Activated naive CD8-positive, alpha-beta T cell treated with anti-CD3 and anti-CD28 coated beads for 36 hours (primary cell): ENCODE results near the gene ZFAND3. TPM values are rescaled to one million over a fixed set of nuclear protein-coding genes. Genes with fewer than 3 reads are reported as not detected.

ENCODE experiments used
- DNase-seq: peaks from one replicate; pipeline ENCODE4 v3.0.0; 2021
- H3K27ac Mint-ChIP-seq: one replicate; pipeline ENCODE4 v1.8.0; 2022; ENCODE audit warnings: mild to moderate bottlenecking, moderate library complexity, mixed read lengths
- H3K27me3 Mint-ChIP-seq: one replicate; pipeline ENCODE4 v1.8.0; 2022; ENCODE audit warnings: mild to moderate bottlenecking, mixed read lengths
- H3K36me3 Mint-ChIP-seq: one replicate; pipeline ENCODE4 v1.8.0; 2021; ENCODE audit warnings: mild to moderate bottlenecking, mixed read lengths
- H3K4me1 Mint-ChIP-seq: one replicate; pipeline ENCODE4 v1.8.0; 2021; ENCODE audit warnings: mixed read lengths
- H3K4me3 Mint-ChIP-seq: one replicate; pipeline ENCODE4 v1.8.0; 2022; ENCODE audit warnings: mild to moderate bottlenecking, moderate library complexity, mixed read lengths
- H3K9me3 Mint-ChIP-seq: one replicate; pipeline ENCODE4 v1.8.0; 2022; ENCODE audit warnings: mixed read lengths
- total RNA-seq, 2 experiments: library from RNA; stranded (reverse); gene quantifications; one replicate each; pipeline ENCODE4 v1.2.3, GENCODE V29; 2021

ZFAND3 gene
- total RNA-seq, 2 experiments from 2014 or later: 36.3 to 38.5 TPM

DNA sequence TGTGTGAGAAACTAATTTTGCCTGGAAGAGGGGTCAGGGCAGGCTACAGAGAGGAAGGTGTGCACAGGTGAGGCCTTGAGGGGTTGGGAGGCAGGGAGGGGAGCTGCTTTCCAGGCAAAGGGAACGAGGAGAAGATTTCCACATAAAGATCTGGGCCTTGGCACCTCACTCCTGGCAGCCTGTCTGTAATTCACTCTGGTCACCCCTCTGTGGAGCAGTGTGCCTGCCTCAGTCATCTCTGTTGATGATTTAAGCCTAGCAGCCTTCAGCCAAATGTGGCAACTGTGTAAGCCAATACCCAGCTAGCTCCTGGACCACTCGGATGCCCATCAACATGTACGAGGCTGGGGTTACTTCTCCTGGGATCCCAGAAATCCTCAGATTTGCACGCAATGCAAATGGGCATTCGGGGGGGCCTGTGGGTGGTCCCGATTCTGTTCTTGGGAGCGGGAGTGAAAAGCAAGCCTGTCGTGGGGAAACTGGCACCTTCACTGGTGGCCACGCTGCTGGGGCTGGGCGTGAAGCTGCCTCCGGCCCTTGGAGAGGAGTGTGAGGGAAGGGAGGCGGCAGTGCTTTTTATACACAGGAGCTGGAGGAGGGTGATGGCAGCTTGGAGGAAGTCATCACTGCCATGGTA, 360.4 kb downstream of the ZFAND3 start:
- DNase-seq: no peak
- Mint-ChIP-seq H3K27me3 (no peaks in the 10 kb centered on the region), H3K36me3 (no peaks in the 10 kb centered on the region), H3K9me3 (no peaks in the 10 kb centered on the region), H3K27ac (no peak overlapping the region), H3K4me3 (no peak overlapping the region), H3K4me1 (no peaks in the 10 kb centered on the region)

DNA sequence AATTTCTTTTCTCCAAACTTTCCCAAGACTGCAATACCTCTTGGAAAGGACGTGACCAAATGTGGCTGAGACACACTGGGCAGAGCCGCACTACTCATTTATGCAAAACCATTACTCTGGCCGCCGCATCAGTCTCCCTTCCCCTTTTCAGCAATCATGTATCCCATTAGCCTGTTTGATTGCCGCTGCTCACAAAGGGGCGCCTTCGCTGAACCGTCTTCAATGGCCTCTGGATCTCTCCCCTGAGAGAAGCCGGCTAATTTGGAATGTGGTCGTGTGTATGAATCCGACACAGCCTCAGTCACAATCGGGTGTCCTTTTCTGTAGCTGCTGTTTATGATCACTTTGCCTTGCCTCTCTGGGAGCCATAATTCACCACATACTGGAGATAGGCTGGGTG, 361.1 kb downstream of the ZFAND3 start:
- Mint-ChIP-seq H3K4me3 (no peak overlapping the region), H3K27ac (no peak overlapping the region), H3K9me3 (no peaks in the 10 kb centered on the region), H3K4me1 (no peaks in the 10 kb centered on the region), H3K27me3 (no peaks in the 10 kb centered on the region), H3K36me3 (no peaks in the 10 kb centered on the region)
- no peak for DNase-seq

DNA sequence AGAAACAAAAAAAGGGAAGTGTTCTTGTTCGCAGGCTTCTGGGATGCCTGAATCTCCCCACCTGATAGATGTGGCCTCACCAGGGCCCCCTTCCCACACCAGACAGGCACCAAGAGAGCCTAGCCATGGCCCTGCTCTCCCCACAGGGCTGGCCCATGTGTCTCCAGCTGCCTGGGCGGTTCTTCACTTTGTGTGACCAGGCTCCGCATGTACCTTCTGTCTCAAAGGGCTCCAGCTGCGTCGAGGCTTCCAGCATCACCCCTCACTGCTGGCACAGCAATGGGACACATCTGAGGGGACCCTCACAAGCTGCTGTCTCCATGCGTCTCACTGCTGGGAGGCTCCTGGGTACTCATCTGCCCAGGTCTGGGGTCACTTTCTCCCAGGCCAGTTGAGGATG, 362.9 kb downstream of the ZFAND3 start:
- DNase-seq: no peak
- Mint-ChIP-seq H3K9me3 (no peaks in the 10 kb centered on the region), H3K4me3 (no peak overlapping the region), H3K36me3 (no peaks in the 10 kb centered on the region), H3K27me3 (no peaks in the 10 kb centered on the region), H3K27ac (no peak overlapping the region), H3K4me1 (no peaks in the 10 kb centered on the region)

DNA sequence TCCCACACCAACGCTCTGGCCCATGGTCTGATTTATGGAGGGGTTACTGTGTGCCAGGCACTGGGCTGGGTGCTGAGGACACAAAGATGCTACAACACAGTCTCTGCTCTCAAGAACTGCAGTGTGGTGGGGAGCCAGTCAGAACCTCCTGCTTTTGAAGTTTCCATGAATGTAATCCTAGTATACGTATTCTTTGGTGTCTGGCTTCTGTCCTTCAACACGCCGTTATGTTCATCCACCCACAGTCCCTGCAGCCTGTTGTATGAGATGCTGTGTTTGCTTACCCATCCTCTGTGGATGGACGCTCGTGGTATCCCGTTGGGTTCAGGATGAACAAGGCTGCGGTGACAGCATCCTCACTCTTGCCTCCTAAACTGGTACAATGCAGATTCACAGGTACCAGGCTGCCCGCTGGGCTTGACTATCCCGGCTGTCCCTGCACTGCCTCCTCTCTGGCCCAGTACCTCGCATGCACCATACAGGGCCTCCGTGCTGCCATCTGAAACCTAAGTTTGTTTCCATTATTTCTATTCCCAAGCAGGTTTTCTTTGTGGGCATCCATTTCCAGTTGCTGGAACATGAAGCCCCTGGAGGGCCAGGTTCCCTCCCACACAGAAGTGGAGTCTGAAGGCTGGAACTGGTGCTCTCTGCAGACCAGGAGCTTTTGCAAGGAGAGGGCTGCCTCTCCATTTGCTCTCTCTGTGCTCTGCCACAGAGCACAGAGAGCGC, 364.5 kb downstream of the ZFAND3 start:
- Mint-ChIP-seq H3K4me3 (no peak overlapping the region), H3K9me3 (no peaks in the 10 kb centered on the region), H3K27me3 (no peaks in the 10 kb centered on the region), H3K27ac (no peak overlapping the region), H3K36me3 (no peaks in the 10 kb centered on the region), H3K4me1 (no peaks in the 10 kb centered on the region)
- DNase-seq: no peak

DNA sequence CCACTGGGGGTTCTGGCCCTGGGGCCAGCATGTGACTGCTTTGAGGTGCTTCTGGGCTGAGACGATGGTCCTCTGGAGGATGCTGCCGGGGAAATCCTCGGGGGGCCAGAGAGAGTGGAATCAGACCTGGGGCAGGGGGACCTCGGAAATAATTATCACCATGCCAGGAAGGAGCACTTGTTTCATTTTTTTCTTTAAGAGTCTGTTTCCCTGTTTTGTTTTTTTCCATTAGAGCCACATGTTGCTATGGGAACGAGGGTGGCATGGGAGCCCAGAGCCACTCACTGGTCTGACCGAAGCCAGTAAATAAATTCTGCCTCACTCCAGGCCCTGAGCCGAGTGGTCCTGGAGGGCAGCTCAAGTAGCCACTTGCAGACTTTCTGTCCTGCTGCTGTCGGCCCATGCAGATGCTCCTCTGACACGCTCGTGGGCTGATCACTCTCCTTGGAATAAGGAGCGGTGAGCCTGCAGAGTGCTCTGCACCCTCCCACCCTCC, 365.1 kb downstream of the ZFAND3 start:
- H3K36me3 Mint-ChIP-seq: no peaks in the 10 kb centered on the region
- no peak for DNase-seq

DNA sequence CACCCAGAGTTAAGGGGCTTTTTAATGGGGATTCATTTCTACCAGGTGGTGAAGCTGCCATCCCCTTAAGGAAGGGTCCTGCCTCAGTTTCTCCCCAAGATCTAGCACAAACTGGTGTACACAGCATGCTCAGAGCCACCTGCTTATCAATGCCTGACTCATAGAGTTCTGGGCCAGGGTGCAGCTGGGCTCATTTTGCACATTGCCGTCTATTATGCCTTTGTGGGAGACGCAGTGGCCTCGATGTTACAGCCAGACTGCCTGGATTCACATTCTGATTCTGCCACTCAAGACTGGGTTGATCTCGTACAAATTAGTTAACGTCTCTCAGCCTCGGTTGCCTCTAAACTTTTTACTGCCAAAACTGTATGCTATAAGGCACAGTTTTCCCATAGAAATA, 365.7 kb downstream of the ZFAND3 start:
- H3K27ac Mint-ChIP-seq: no peak overlapping the region
- H3K27me3 Mint-ChIP-seq: no peaks in the 10 kb centered on the region
- no peak overlapping the region for H3K4me3 Mint-ChIP-seq
- H3K4me1 Mint-ChIP-seq: no peaks in the 10 kb centered on the region
- H3K36me3 Mint-ChIP-seq: no peaks in the 10 kb centered on the region
- no peak for DNase-seq
- no peaks in the 10 kb centered on the region for H3K9me3 Mint-ChIP-seq

More for the DNA sequence above, 365.1 kb downstream of the ZFAND3 start:
- Mint-ChIP-seq H3K27ac (no peak overlapping the region), H3K4me1 (no peaks in the 10 kb centered on the region), H3K4me3 (no peak overlapping the region), H3K27me3 (no peaks in the 10 kb centered on the region), H3K9me3 (no peaks in the 10 kb centered on the region)

DNA sequence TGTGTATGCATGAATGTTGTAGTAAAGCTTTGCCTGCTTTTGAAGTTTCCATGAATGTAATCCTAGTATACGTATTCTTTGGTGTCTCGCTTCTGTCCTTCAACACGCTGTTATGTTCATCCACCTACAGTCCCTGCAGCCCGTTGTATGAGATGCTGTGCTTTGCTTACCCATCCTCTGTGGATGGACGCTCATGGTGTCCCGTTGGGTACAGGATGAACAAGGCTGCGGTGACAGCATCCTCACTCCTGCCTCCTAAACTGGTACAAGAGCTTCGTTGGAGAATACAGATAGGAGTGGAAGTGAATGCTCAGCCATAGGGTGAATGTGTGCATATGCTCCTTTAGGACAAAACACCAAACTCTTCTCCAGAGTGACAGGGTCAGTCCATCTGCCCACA, 366.2 kb downstream of the ZFAND3 start:
- no peak for DNase-seq
- Mint-ChIP-seq H3K27me3 (no peaks in the 10 kb centered on the region), H3K36me3 (no peaks in the 10 kb centered on the region), H3K9me3 (no peaks in the 10 kb centered on the region), H3K4me1 (no peaks in the 10 kb centered on the region), H3K27ac (no peak overlapping the region), H3K4me3 (no peak overlapping the region)

DNA sequence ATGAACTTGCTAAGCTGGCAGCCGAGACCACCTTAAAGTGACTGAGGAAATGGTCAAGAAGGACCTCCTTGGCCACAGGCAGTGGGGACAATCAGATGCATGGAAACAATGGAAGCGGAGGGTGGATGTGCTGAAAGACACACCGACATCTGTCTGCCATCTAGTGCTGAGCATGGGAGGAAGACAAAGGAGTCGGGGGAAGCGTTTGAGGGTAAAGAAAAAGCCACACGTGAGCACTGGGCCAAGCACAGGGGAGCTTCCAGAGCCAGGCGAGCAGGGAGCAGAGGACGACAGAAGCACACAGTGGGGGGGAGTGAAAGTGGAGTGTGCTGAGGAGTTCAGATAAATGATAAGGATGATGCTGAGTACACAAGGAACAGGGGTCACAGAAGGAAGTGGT, 367.8 kb downstream of the ZFAND3 start:
- Mint-ChIP-seq H3K27ac (no peak overlapping the region), H3K36me3 (no peaks in the 10 kb centered on the region), H3K4me1 (no peaks in the 10 kb centered on the region), H3K27me3 (no peaks in the 10 kb centered on the region), H3K4me3 (no peak overlapping the region), H3K9me3 (no peaks in the 10 kb centered on the region)
- no peak for DNase-seq

DNA sequence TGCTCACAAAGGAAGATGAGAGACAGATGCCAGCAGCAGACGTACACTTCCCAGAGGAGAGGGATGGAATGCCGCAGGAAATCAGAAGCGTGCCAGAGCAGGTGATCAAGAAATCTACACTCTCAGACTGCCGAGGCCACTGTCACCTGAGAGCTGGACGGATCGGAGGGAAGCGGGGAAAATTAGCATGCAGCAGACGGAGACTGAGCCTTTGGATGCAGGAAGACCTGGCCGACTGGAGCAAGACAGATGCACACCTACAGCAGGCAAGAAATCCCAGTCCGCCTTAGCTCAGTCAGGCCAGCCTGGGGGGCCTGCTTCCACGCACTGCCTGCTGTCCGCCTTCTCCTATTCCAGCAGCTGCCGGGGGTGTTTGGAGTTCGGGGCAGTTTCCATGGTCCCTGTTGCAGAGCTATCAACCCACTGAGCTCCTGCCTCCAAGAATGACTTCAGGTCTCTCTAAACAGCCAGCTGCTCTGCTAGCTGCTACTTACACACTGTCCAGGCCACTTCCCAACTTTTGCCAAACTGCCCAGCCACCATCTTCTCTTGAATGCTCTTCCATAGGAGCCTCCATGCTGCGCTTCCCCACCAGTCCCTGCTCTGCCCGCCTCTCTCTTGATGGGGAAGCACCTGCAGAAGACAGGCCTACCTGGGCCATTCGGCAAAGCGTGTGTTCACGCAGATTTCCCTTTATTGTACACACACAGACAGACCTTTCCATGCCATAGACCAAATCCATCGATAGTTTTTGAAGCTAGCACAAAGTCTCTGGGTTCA, 368.5 kb downstream of the ZFAND3 start:
- Mint-ChIP-seq H3K4me1 (no peaks in the 10 kb centered on the region), H3K36me3 (no peaks in the 10 kb centered on the region), H3K27ac (no peak overlapping the region), H3K4me3 (no peak overlapping the region), H3K9me3 (no peaks in the 10 kb centered on the region), H3K27me3 (no peaks in the 10 kb centered on the region)
- DNase-seq: no peak

DNA sequence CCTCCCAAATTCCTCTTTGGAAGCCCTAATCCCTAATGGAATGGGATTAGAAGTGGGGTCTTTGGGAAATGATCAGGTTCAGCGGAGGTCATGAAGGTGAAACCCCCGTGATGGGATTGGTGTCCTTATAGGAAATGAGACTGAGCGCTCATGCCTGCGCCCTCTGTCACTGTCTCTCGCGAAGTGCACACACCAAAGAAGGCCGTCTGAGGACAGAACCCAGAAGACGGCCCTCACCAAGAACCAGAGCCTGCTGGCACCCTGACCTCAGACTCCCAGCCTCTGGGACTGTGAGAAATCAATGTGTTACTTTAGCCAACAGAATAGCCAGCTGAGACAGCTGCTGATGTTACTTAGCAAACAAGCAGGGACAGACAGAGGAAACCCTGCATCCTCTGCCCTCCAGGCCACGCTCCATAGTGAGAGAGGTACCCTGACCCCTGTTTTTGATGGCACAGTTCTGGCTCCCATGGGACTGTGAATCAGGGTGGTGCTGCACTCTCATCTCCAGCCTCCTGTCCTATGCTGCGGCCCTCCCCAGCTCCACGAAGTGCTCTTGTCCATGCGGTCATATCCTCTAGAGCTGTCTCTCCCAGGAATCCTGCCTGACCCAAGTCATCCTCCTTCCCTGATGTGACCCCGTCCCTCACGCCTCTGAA, 369.3 kb downstream of the ZFAND3 start:
- H3K27ac Mint-ChIP-seq: no peak overlapping the region
- H3K4me1 Mint-ChIP-seq: no peaks in the 10 kb centered on the region
- H3K27me3 Mint-ChIP-seq: no peaks in the 10 kb centered on the region
- H3K36me3 Mint-ChIP-seq: no peaks in the 10 kb centered on the region
- no peak overlapping the region for H3K4me3 Mint-ChIP-seq
- no peak for DNase-seq
- H3K9me3 Mint-ChIP-seq: no peaks in the 10 kb centered on the region

DNA sequence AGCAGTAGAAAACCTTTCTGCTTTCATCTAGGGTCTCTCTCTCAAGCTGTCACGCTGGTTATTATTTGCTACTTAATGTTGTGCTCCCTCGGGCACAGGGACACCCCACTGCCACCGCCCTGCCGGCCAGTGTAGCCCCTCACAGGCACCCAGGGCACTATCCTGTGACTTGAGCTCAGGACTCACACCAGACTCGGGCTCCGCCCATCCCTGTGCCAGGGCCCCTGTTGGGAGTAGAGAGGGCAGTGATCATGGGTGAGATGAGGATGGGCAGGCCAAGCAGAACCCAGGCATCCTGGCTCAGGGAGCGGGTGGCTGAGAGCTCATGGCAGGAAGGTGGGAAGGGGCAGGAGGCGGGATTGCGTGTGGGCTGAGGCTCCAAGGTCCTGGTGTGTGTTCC, 371.9 kb downstream of the ZFAND3 start:
- no peaks in the 10 kb centered on the region for H3K4me1 Mint-ChIP-seq
- H3K27ac Mint-ChIP-seq: no peak overlapping the region
- no peak for DNase-seq
- H3K27me3 Mint-ChIP-seq: no peaks in the 10 kb centered on the region
- H3K4me3 Mint-ChIP-seq: no peak overlapping the region
- H3K9me3 Mint-ChIP-seq: no peaks in the 10 kb centered on the region
- H3K36me3 Mint-ChIP-seq: no peaks in the 10 kb centered on the region

DNA sequence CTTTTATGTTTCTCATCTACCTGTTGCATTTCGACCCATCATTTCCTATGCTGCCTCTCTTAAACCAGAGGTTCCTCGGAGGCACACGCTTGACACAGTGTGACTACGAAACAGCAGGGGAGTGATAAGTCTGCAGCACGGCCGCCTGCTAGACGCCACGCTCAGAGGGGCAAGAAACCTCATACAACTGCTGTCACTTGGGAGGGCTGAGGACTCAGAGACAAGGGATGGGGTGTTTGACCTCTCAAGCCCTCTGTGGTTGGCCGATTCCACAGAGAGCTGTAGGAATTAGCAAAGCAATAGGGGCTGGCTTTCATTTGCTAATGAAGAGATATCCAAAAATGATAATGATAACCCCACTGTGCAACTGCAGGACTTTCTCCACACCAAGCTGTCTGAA, 372.5 kb downstream of the ZFAND3 start:
- Mint-ChIP-seq H3K27ac (no peak overlapping the region), H3K4me1 (no peaks in the 10 kb centered on the region), H3K4me3 (no peak overlapping the region), H3K36me3 (no peaks in the 10 kb centered on the region), H3K27me3 (no peaks in the 10 kb centered on the region), H3K9me3 (no peaks in the 10 kb centered on the region)
- no peak for DNase-seq

DNA sequence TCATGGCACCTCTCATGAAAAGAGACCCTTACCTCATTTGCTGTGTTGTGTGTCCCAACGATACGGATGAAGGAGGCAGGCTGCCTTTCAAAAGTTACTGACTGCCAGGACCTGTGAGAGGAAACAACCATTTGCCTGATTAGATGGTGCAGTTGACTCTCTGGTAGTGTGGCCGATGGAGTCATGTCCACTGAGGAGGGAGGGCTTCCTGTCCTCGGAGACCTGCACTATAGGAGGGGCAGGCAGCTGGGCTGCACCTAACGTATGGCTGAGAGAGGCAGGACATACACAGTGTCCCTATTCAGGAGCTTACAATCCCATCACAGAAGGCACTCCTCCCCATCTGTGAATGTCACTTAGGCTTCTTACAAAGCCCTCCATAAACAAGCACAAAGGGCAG, 373.0 kb downstream of the ZFAND3 start:
- Mint-ChIP-seq H3K27me3 (no peaks in the 10 kb centered on the region), H3K36me3 (no peaks in the 10 kb centered on the region), H3K27ac (no peak overlapping the region), H3K9me3 (no peaks in the 10 kb centered on the region), H3K4me1 (no peaks in the 10 kb centered on the region), H3K4me3 (no peak overlapping the region)
- DNase-seq: no peak

DNA sequence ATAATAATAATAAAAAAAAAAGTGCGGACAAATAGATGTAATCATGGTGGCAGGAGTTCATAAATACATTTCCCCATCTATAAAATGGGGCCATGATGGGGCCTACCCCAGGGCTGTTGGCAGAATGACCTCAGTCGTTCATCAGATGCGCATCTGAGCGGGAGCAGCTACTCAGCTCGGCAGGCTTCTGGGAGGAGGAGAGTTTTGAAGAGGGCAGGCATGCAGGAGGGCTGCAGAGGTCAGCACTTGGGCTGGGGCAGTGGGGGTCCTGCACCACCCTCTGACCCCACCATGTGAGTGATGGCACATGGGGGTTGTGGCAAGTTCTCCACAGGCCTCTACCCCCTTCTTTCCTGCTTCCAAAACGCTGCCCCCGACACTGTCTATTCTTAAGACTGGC, 373.5 kb downstream of the ZFAND3 start:
- Mint-ChIP-seq H3K9me3 (no peaks in the 10 kb centered on the region), H3K36me3 (no peaks in the 10 kb centered on the region), H3K27me3 (no peaks in the 10 kb centered on the region), H3K4me1 (no peaks in the 10 kb centered on the region), H3K27ac (no peak overlapping the region), H3K4me3 (no peak overlapping the region)
- no peak for DNase-seq
